GM11168 (cell line): Measurements from ENCODE around the gene AGAP3.

Source experiments
- in situ Hi-C: fragments of 300-500 bp; cut with MboI; formaldehyde crosslinking; loops from one replicate; pipeline ENCODE4 v1.12.0; 2022; ENCODE audit warnings: low sequenced_read_pairs; ENCODE audit not compliant: unreplicated experiment

Gene AGAP3

GRCh38 chr7:151177310-151177709, 91.0 kb downstream of the AGAP3 start:
- in situ Hi-C loops, result no loop called here

- in situ Hi-C loops, result no loop called here
Observed at GRCh38 chr7:151178236-151178635, 92.0 kb downstream of the AGAP3 start.

- in situ Hi-C loops, result no loop called here
Observed at GRCh38 chr7:151178831-151179230, 92.6 kb downstream of the AGAP3 start.

GRCh38 chr7:151179287-151179860, 93.1 kb downstream of the AGAP3 start:
- in situ Hi-C loops, result no loop called here

- in situ Hi-C loops, result no loop called here
Observed at GRCh38 chr7:151179946-151180345, 93.7 kb downstream of the AGAP3 start.

GRCh38 chr7:151181011-151181431, 94.7 kb downstream of the AGAP3 start:
- in situ Hi-C loops, result no loop called here

- in situ Hi-C loops, result no loop called here
Observed at GRCh38 chr7:151185762-151186639, 99.7 kb downstream of the AGAP3 start.

GRCh38 chr7:151186640-151187408, 100.5 kb downstream of the AGAP3 start, which contains the start of gene ASB10:
Gene ASB10, minus strand, starts transcription at chr7:151187250. Its CDS starts 120 bp downstream, at chr7:151187130.
- in situ Hi-C loops, result no loop called here

- in situ Hi-C loops, result no loop called here
Observed at GRCh38 chr7:151187409-151188251, 101.4 kb downstream of the AGAP3 start.

GRCh38 chr7:151188252-151188542, 101.9 kb downstream of the AGAP3 start:
- in situ Hi-C loops, result no loop called here

GRCh38 chr7:151189038-151189437, 102.8 kb downstream of the AGAP3 start:
- in situ Hi-C loops, result no loop called here

GRCh38 chr7:151191544-151191943, 105.3 kb downstream of the AGAP3 start:
- in situ Hi-C loops, result no loop called here

- in situ Hi-C loops, result no loop called here
Observed at GRCh38 chr7:151192002-151192539, 105.8 kb downstream of the AGAP3 start.

GRCh38 chr7:151193203-151193978, 107.1 kb downstream of the AGAP3 start:
- in situ Hi-C loops, result no loop called here
